Naive B cell (primary cell): Measurements from ENCODE around the gene SLC9C1. TPM values are rescaled to one million over a fixed set of nuclear protein-coding genes. Genes with fewer than 3 reads are reported as not detected.

Experiments used
- ATAC-seq, 2 donors: fragments of 150-1000 bp; cut with Tn5 transposase; 2 replicates each; pipeline ENCODE4 v1.10.0; 2021; ENCODE audit warnings: low read depth in 2 of 2, mild to moderate bottlenecking in 2 of 2, moderate library complexity in 2 of 2
- DNase-seq: peaks from one replicate; pipeline ENCODE4 v3.0.0; 2022
- H3K27ac Mint-ChIP-seq, 6 donors: one replicate each; pipeline ENCODE4 v1.8.0; 2020 to 2022; ENCODE audit warnings: mild to moderate bottlenecking in 6 of 6, mixed read lengths in 6 of 6, moderate library complexity in 5 of 6, inconsistent platforms in 2 of 6
- H3K27me3 Mint-ChIP-seq, 3 donors: one replicate each; pipeline ENCODE4 v1.8.0; 2021 to 2022; ENCODE audit warnings: mixed read lengths in 3 of 3, mild to moderate bottlenecking in 1 of 3
- H3K36me3 Mint-ChIP-seq, 2 donors: one replicate each; pipeline ENCODE4 v1.8.0; 2020 to 2022; ENCODE audit warnings: mixed read lengths in 2 of 2, inconsistent platforms in 1 of 2, mild to moderate bottlenecking in 1 of 2
- H3K4me1 Mint-ChIP-seq, 3 donors: one replicate each; pipeline ENCODE4 v1.8.0; 2020 to 2022; ENCODE audit warnings: mixed read lengths in 3 of 3, inconsistent platforms in 1 of 3, mild to moderate bottlenecking in 1 of 3, moderate library complexity in 1 of 3
- H3K4me3 Mint-ChIP-seq, 8 donors: one replicate each; pipeline ENCODE4 v1.8.0; 2020 to 2022; ENCODE audit warnings: mild to moderate bottlenecking in 8 of 8, mixed read lengths in 8 of 8, moderate library complexity in 8 of 8, inconsistent platforms in 2 of 8
- H3K9me3 Mint-ChIP-seq, 7 donors: one replicate each; pipeline ENCODE4 v1.8.0; 2020 to 2022; ENCODE audit warnings: mixed read lengths in 7 of 7, mild to moderate bottlenecking in 5 of 7, inconsistent platforms in 2 of 7, moderate library complexity in 1 of 7
- polyA plus RNA-seq, 6 donors: library from polyadenylated mRNA; unstranded; fragments of 300-500 nt; fragmentation: Illumina TruSeq; gene quantifications; one replicate each; pipeline ENCODE4 v1.2.3, GENCODE V29; 2021; ENCODE audit warnings: low read depth in 6 of 6

Gene SLC9C1
- polyA plus RNA-seq, 6 donors from 2014 or later = 0.34 to 0.98 TPM; not detected in 4

- DNase-seq = no peak
- ATAC-seq = no peak
- peaks cover 0 to 13% of the 10 kb centered on the region in 2 donors for H3K36me3 Mint-ChIP-seq
- H3K9me3 Mint-ChIP-seq = peaks cover 0 to 21% (median 12%) of the 10 kb centered on the region in 7 donors
- H3K4me3 Mint-ChIP-seq = no peak overlapping the region
- H3K27ac Mint-ChIP-seq = no peak overlapping the region
- peaks cover 17 to 26% (median 20%) of the 10 kb centered on the region in 3 donors for H3K4me1 Mint-ChIP-seq
- H3K27me3 Mint-ChIP-seq = no peaks in the 10 kb centered on the region
Measured at GRCh38 chr3:112141293-112141692, 152.7 kb downstream of the SLC9C1 start.

- peaks cover 0 to 16% (median 7%) of the 10 kb centered on the region in 7 donors for H3K9me3 Mint-ChIP-seq
- DNase-seq (no peak), ATAC-seq (no peak)
- H3K36me3 Mint-ChIP-seq = peaks cover 0 to 7% of the 10 kb centered on the region in 2 donors
- peaks cover 23 to 33% (median 27%) of the 10 kb centered on the region in 3 donors for H3K4me1 Mint-ChIP-seq
- H3K27me3 Mint-ChIP-seq = no peaks in the 10 kb centered on the region
- H3K4me3 Mint-ChIP-seq = no peak overlapping the region
- H3K27ac Mint-ChIP-seq = peak overlapping the region in 1 of 6 donors; percentile 78
Measured at GRCh38 chr3:112140584-112140983, 153.4 kb downstream of the SLC9C1 start.

- no peaks in the 10 kb centered on the region for H3K36me3 Mint-ChIP-seq
- DNase-seq (no peak), ATAC-seq (no peak)
- H3K27ac Mint-ChIP-seq = peak overlapping the region in 2 of 6 donors; percentile 7 to 67
- H3K4me1 Mint-ChIP-seq = peaks cover 38 to 50% (median 49%) of the 10 kb centered on the region in 3 donors
- no peak overlapping the region for H3K4me3 Mint-ChIP-seq
- H3K9me3 Mint-ChIP-seq = peaks cover 0 to 3% (median 2%) of the 10 kb centered on the region in 7 donors
- no peaks in the 10 kb centered on the region for H3K27me3 Mint-ChIP-seq
Measured at GRCh38 chr3:112138219-112138969, 155.6 kb downstream of the SLC9C1 start.

DNA sequence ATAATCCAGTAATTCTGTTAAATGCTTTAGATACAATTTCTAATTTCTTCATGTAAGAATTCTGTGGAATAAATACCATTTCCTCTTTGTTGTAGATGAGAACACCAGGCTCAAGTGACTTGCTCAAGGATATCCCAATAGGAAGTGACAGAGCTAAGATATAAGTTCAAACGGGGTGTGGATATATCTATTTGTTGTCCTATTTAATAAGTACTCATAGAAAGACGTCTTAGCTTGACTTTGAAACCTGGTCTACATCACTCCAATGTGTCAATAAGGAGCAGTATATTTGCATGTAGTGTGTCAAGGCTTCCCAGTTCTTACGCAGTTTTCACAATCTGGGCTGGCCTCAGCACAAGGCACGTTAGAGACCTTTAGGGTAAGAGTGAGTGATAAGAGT, 156.2 kb downstream of the SLC9C1 start:
- ATAC-seq = no peak
- H3K9me3 Mint-ChIP-seq = no peaks in the 10 kb centered on the region
- no peaks in the 10 kb centered on the region for H3K36me3 Mint-ChIP-seq
- H3K27me3 Mint-ChIP-seq = no peaks in the 10 kb centered on the region
- H3K4me3 Mint-ChIP-seq = no peak overlapping the region
- peak overlapping the region in 2 of 6 donors; percentile 24 to 77 for H3K27ac Mint-ChIP-seq
- DNase-seq = no peak
- H3K4me1 Mint-ChIP-seq = peaks cover 44 to 55% (median 55%) of the 10 kb centered on the region in 3 donors

GRCh38 chr3:112136959-112137693, 156.9 kb downstream of the SLC9C1 start:
- H3K27ac Mint-ChIP-seq = peak overlapping the region in 5 of 6 donors; percentile 24 to 92 (median 69)
- H3K27me3 Mint-ChIP-seq = no peaks in the 10 kb centered on the region
- no peaks in the 10 kb centered on the region for H3K9me3 Mint-ChIP-seq
- H3K4me1 Mint-ChIP-seq = peaks cover 47 to 62% (median 61%) of the 10 kb centered on the region in 3 donors
- H3K4me3 Mint-ChIP-seq = peak overlapping the region in 5 of 8 donors; percentile 1 to 61 (median 20)
- no peak for DNase-seq
- ATAC-seq = peak in 1 of 2 donors; percentile 13
- H3K36me3 Mint-ChIP-seq = no peaks in the 10 kb centered on the region

DNA sequence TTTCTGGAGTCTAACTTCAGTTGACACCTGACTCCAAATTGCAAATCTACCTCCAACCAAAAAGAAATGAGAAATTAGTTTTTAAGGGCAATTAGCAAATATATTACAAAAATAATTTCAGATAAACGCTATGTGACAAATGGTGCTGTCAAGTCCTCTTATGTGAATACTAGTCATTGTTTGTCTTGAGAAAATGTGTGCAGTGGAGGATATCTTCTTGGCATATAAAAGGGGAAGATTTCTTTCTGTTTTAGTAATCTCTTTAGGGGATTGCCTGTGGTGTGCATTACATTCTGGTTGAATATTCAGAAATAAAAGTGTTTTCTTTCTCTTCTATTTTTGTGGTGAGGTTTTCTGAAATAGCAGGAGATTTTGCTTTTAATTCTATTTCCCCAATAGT, 158.0 kb downstream of the SLC9C1 start:
- Mint-ChIP-seq H3K9me3 (no peaks in the 10 kb centered on the region), H3K36me3 (no peaks in the 10 kb centered on the region), H3K4me1 (peaks cover 52 to 69% (median 66%) of the 10 kb centered on the region in 3 donors), H3K27me3 (no peaks in the 10 kb centered on the region), H3K4me3 (peak overlapping the region in 4 of 8 donors; percentile 11 to 57 (median 28)), H3K27ac (peak overlapping the region; percentile 21 to 75 (median 50))
- no peak for ATAC-seq
- no peak for DNase-seq

GRCh38 chr3:112134335-112135124, 159.5 kb downstream of the SLC9C1 start:
- H3K4me3 Mint-ChIP-seq = peak overlapping the region in 4 of 8 donors; percentile 21 to 83 (median 49)
- DNase-seq = no peak
- peaks cover 66 to 85% (median 82%) of the 10 kb centered on the region in 3 donors for H3K4me1 Mint-ChIP-seq
- H3K27me3 Mint-ChIP-seq = no peaks in the 10 kb centered on the region
- H3K36me3 Mint-ChIP-seq = peaks cover 0 to 3% of the 10 kb centered on the region in 2 donors
- peak overlapping the region in 5 of 6 donors; percentile 93 to 98 (median 98) for H3K27ac Mint-ChIP-seq
- H3K9me3 Mint-ChIP-seq = no peaks in the 10 kb centered on the region
- no peak for ATAC-seq

DNA sequence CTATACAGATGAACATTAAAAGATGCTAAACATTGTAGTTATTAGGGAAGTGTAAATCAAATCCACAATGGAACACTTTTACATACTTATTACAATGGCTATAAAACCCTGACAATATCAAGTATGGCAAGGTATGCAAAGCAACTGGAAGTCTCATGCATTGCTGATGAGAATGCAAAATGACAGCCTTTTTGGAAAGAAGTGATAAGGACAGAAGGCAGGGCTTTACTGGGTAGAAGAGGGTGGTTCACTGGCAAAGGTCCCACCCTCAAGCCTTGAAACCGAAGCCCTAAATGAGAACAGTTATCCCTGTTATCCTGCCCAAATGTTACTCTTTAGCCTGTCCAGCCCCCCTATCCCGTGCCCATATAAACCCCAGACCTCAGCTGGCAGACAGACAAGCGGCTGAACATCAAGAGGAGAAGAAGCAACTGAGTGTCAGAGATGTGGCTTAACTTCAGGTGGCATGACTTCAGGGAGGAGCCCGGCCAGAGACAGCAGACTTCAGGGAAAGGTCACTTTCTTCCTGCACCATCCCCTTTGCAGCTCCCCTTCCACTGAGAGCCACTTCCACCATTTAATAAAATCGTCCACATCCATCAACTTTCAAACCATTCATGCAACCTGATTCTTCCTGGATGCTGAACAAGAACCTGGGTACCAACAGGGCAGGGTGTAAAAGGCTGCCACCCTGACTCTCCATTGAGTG, 160.2 kb downstream of the SLC9C1 start:
- H3K27ac Mint-ChIP-seq = peak overlapping the region; percentile 93 to 99 (median 98)
- peaks cover 73 to 92% (median 89%) of the 10 kb centered on the region in 3 donors for H3K4me1 Mint-ChIP-seq
- peaks cover 0 to 3% of the 10 kb centered on the region in 2 donors for H3K36me3 Mint-ChIP-seq
- H3K27me3 Mint-ChIP-seq = no peaks in the 10 kb centered on the region
- no peaks in the 10 kb centered on the region for H3K9me3 Mint-ChIP-seq
- ATAC-seq (no peak), DNase-seq (no peak)
- peak overlapping the region in 7 of 8 donors; percentile 83 to 99 (median 93) for H3K4me3 Mint-ChIP-seq

GRCh38 chr3:112132975-112133448, 161.0 kb downstream of the SLC9C1 start, which contains the start of gene GCSAM:
TSS of gene GCSAM (minus strand) at chr3:112133248. CDS start at chr3:112133120, 128 bp downstream.
- H3K27ac Mint-ChIP-seq = peak within 1 kb of the TSS; percentile 93 to 99 (median 98)
- H3K36me3 Mint-ChIP-seq = peaks cover 0 to 3% of the 10 kb centered on the region in 2 donors
- peak; percentile 73 to 77 for ATAC-seq
- H3K9me3 Mint-ChIP-seq = no peaks in the 10 kb centered on the region
- H3K4me3 Mint-ChIP-seq = peak within 1 kb of the TSS; percentile 83 to 99 (median 94)
- H3K27me3 Mint-ChIP-seq = no peaks in the 10 kb centered on the region
- H3K4me1 Mint-ChIP-seq = peaks cover 78 to 96% (median 91%) of the 10 kb centered on the region in 3 donors
- DNase-seq = peak; percentile 83

- H3K4me1 Mint-ChIP-seq = peaks cover 78 to 96% (median 91%) of the 10 kb centered on the region in 3 donors
- H3K27me3 Mint-ChIP-seq = no peaks in the 10 kb centered on the region
- H3K4me3 Mint-ChIP-seq = peak overlapping the region; percentile 83 to 99 (median 94)
- no peaks in the 10 kb centered on the region for H3K9me3 Mint-ChIP-seq
- ATAC-seq = no peak
- peak overlapping the region; percentile 93 to 99 (median 98) for H3K27ac Mint-ChIP-seq
- DNase-seq = no peak
- H3K36me3 Mint-ChIP-seq = peaks cover 0 to 3% of the 10 kb centered on the region in 2 donors
Measured at GRCh38 chr3:112132554-112132953, 161.5 kb downstream of the SLC9C1 start.

- peak overlapping the region; percentile 83 to 99 (median 94) for H3K4me3 Mint-ChIP-seq
- H3K9me3 Mint-ChIP-seq = no peaks in the 10 kb centered on the region
- peaks cover 77 to 96% (median 91%) of the 10 kb centered on the region in 3 donors for H3K4me1 Mint-ChIP-seq
Measured at GRCh38 chr3:112132088-112132487, 161.9 kb downstream of the SLC9C1 start.

DNA sequence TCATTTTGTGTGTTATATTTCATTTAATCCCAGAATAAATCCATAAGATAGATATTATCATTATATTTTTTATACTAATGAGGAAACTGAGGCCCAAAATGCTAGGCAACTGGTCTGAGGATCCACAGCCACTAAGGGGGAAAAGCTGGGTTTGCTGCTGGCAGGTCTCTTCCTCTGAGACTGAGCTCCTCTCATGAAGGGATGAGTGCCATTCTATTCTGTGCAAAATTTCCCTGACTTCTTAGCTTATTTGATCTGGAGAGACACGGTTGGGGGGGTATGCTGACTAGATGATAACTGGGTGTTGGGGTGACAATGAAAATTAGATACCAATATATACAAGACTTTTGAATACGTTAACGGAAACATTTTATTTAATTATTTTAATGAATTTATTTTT, 162.9 kb downstream of the SLC9C1 start:
- Mint-ChIP-seq H3K9me3 (no peaks in the 10 kb centered on the region), H3K4me3 (peak overlapping the region; percentile 22 to 78 (median 50)), H3K36me3 (peaks cover 0 to 9% of the 10 kb centered on the region in 2 donors), H3K27me3 (no peaks in the 10 kb centered on the region), H3K27ac (peak overlapping the region; percentile 6 to 99 (median 94)), H3K4me1 (peaks cover 76 to 97% (median 90%) of the 10 kb centered on the region in 3 donors)
- no peak for ATAC-seq
- DNase-seq = no peak

More at GRCh38 chr3:112132088-112132487, 161.9 kb downstream of the SLC9C1 start:
- no peak for DNase-seq
- peak overlapping the region; percentile 93 to 99 (median 98) for H3K27ac Mint-ChIP-seq
- H3K27me3 Mint-ChIP-seq = no peaks in the 10 kb centered on the region
- peaks cover 0 to 3% of the 10 kb centered on the region in 2 donors for H3K36me3 Mint-ChIP-seq
- no peak for ATAC-seq
